Liver (tissue), 9 donors: ENCODE results near the gene STIM2. TPM values are rescaled to one million over a fixed set of nuclear protein-coding genes. Genes with fewer than 3 reads are reported as not detected.
A peak's percentile ranks its signal among the peaks of the same experiment; 100 is the strongest.

Experiments
- DNase-seq: peaks from one replicate; pipeline ENCODE4 v3.0.0-alpha.2; 2017; ENCODE audit warnings: low spot score
- H3K27ac ChIP-seq, 2 donors: one replicate each; pipeline ENCODE4 v1.7.0; 2013; ENCODE audit warnings: inconsistent platforms in 2 of 2, low read length in 2 of 2, control low read depth in 1 of 2, low read depth in 1 of 2, mild to moderate bottlenecking in 1 of 2
- H3K27me3 ChIP-seq, 4 donors: one replicate each; pipeline versions ENCODE4 v1.6.1 to v1.7.0; 2013; ENCODE audit warnings: low read length in 3 of 4, inconsistent platforms in 1 of 4, mild to moderate bottlenecking in 1 of 4, moderate library complexity in 1 of 4; ENCODE audit not compliant: control insufficient read depth in 4 of 4, insufficient read depth in 4 of 4
- H3K36me3 ChIP-seq, 4 donors: one replicate each; pipeline versions ENCODE4 v1.6.1 to v1.7.0; 2013; ENCODE audit warnings: low read length in 3 of 4, mild to moderate bottlenecking in 3 of 4, low read depth in 1 of 4, moderate library complexity in 1 of 4; ENCODE audit not compliant: control insufficient read depth in 4 of 4, insufficient read depth in 3 of 4
- H3K4me1 ChIP-seq, 4 donors: one replicate each; pipeline versions ENCODE4 v1.6.1 to v1.7.0; 2013; ENCODE audit warnings: low read length in 3 of 4, mild to moderate bottlenecking in 3 of 4, moderate library complexity in 1 of 4; ENCODE audit not compliant: control insufficient read depth in 4 of 4, insufficient read depth in 4 of 4
- H3K4me3 ChIP-seq, 3 donors: one replicate each; pipeline versions ENCODE4 v1.6.1 to v1.7.0; 2013; ENCODE audit warnings: low read length in 3 of 3, control low read depth in 1 of 3, low read depth in 1 of 3, mild to moderate bottlenecking in 1 of 3
- H3K9ac ChIP-seq, 2 donors: one replicate each; pipeline ENCODE4 v1.7.0; 2013; ENCODE audit warnings: low read length in 2 of 2, mild to moderate bottlenecking in 2 of 2, moderate library complexity in 2 of 2, control low read depth in 1 of 2, low read depth in 1 of 2
- H3K9me3 ChIP-seq, 4 donors: one replicate each; pipeline versions ENCODE4 v1.6.1 to v1.7.0; 2013; ENCODE audit warnings: low read length in 3 of 4; ENCODE audit not compliant: control insufficient read depth in 4 of 4
- ATF3 ChIP-seq: IDR thresholded peaks from 2 replicates; pipeline ENCODE4 v1.6.1; 2016; ENCODE audit warnings: antibody characterized with exemption
- EGR1 ChIP-seq, 2 donors: IDR thresholded peaks; 2 replicates each; pipeline ENCODE4 v1.6.1; 2016 to 2018; ENCODE audit warnings: antibody characterized with exemption in 2 of 2, low read depth in 2 of 2
- FOXA1 ChIP-seq: IDR thresholded peaks from 2 replicates; pipeline ENCODE4 v1.6.1; 2016; ENCODE audit warnings: antibody characterized with exemption
- GABPA ChIP-seq, 2 donors: IDR thresholded peaks in 1 of 2; conservative IDR thresholded peaks in 1 of 2; 2 replicates each; pipeline ENCODE4 v1.6.1; 2016; ENCODE audit warnings: antibody characterized with exemption in 2 of 2, mild to moderate bottlenecking in 1 of 2, moderate library complexity in 1 of 2
- HNF4A ChIP-seq, 2 donors: conservative IDR thresholded peaks; 2 replicates each; pipeline ENCODE4 v1.6.1; 2016; ENCODE audit warnings: antibody characterized with exemption in 2 of 2, mild to moderate bottlenecking in 2 of 2
- JUND ChIP-seq, 2 donors: IDR thresholded peaks; 2 replicates each; pipeline ENCODE4 v1.6.1; 2016; ENCODE audit warnings: antibody characterized with exemption in 2 of 2
- MAX ChIP-seq: IDR thresholded peaks from 2 replicates; pipeline ENCODE4 v1.6.1; 2016; ENCODE audit warnings: antibody characterized with exemption
- NR2F2 ChIP-seq: IDR thresholded peaks from 2 replicates; pipeline ENCODE4 v1.6.1; 2016; ENCODE audit warnings: antibody characterized with exemption
- RAD21 ChIP-seq, 2 donors: IDR thresholded peaks; 2 replicates each; pipeline ENCODE4 v1.6.1; 2016; ENCODE audit warnings: antibody characterized with exemption in 2 of 2, mild to moderate bottlenecking in 2 of 2
- REST ChIP-seq: IDR thresholded peaks from 2 replicates; pipeline ENCODE4 v1.6.1; 2016; ENCODE audit warnings: antibody characterized with exemption, mild to moderate bottlenecking
- RXRA ChIP-seq, 2 donors: IDR thresholded peaks; 2 replicates each; pipeline ENCODE4 v1.6.1; 2017 to 2018; ENCODE audit warnings: antibody characterized with exemption in 2 of 2, mild to moderate bottlenecking in 1 of 2
- SP1 ChIP-seq: IDR thresholded peaks from 2 replicates; pipeline ENCODE4 v1.6.1; 2018; ENCODE audit warnings: antibody characterized with exemption, mild to moderate bottlenecking
- TAF1 ChIP-seq: conservative IDR thresholded peaks from 2 replicates; pipeline ENCODE4 v1.6.1; 2016; ENCODE audit warnings: antibody characterized with exemption, mild to moderate bottlenecking
- YY1 ChIP-seq: IDR thresholded peaks from 2 replicates; pipeline ENCODE4 v1.6.1; 2016; ENCODE audit warnings: antibody characterized with exemption, mild to moderate bottlenecking
- ZBTB33 ChIP-seq: IDR thresholded peaks from 2 replicates; pipeline ENCODE4 v1.6.1; 2016; ENCODE audit warnings: antibody characterized with exemption
- WGBS: extraction: QIAGEN DNeasy Blood & Tissue Kit; methylation state at CpG from one replicate; pipeline ENCODE4 v1.1.7; 2013; 5-methylcytosine and 5-hydroxymethylcytosine counted together
- polyA plus RNA-seq, 2 donors: library from polyadenylated mRNA; stranded (reverse) in 1 of 2; unstranded in 1 of 2; fragments of 200-250 nt in 1 of 2; fragments of >200 nt in 1 of 2; fragmentation: Nextera tagmentation in 1 of 2; extraction: Ambion mirVana in 1 of 2; gene quantifications; one replicate each; pipeline versions ENCODE4 v1.2.1 to v1.2.3, GENCODE V29; 2013 to 2015
- total RNA-seq, 2 donors: library from RNA; depleted of rRNA; stranded (reverse); fragments of >200 nt; gene quantifications; one replicate each; pipeline ENCODE4 v1.2.3, GENCODE V29; 2014
- donor health status: healthy.
- donor health status: healthy.
- donor health status: healthy.
- donor health status: healthy.
- donor health status: healthy.

STIM2 gene
- total and polyA plus RNA-seq, 4 donors = 5.4 to 11.1 (median 6.9) TPM

GRCh38 chr4:27042411-27042810, 181.8 kb downstream of the STIM2 start:
- H3K9ac ChIP-seq = no peak overlapping the region
- no peak for DNase-seq
- H3K4me1 ChIP-seq = peaks cover 0 to 24% (median 17%) of the 10 kb centered on the region in 4 donors
- no peak overlapping the region for H3K27ac ChIP-seq
- no peaks in the 10 kb centered on the region for H3K36me3 ChIP-seq
- peaks cover 0 to 3% (median 0%) of the 10 kb centered on the region in 4 donors for H3K9me3 ChIP-seq
- no peaks in the 10 kb centered on the region for H3K27me3 ChIP-seq
- TF ChIP-seq RXRA (IDR thresholded peaks at IDR 0.05) = peak; percentile 49 to 58
- TF ChIP-seq MAX = no peak
- peak; percentile 47 to 50 for TF ChIP-seq HNF4A (conservative IDR thresholded peaks at IDR 0.05)
- TF ChIP-seq JUND (IDR thresholded peaks at IDR 0.05) = no peak
- no peak for TF ChIP-seq GABPA (IDR thresholded peaks at IDR 0.05 in 1 of 2, conservative IDR thresholded peaks at IDR 0.05 in 1 of 2)
- no peak for TF ChIP-seq TAF1
- TF ChIP-seq RAD21 (IDR thresholded peaks at IDR 0.05) = no peak
- no peak for TF ChIP-seq NR2F2
- no peak for TF ChIP-seq EGR1 (IDR thresholded peaks at IDR 0.05; ENCODE audit: low read depth in 2 of 2)
- TF ChIP-seq REST = no peak
- no peak for TF ChIP-seq ATF3
- TF ChIP-seq FOXA1 = no peak
- H3K4me3 ChIP-seq = no peak overlapping the region
- WGBS = 92% methylated on average over 2 of the region's 2 CpGs

- Histone ChIP-seq H3K9me3 (peaks cover 0 to 3% (median 0%) of the 10 kb centered on the region in 4 donors), H3K36me3 (no peaks in the 10 kb centered on the region), H3K9ac (no peak overlapping the region), H3K4me1 (peaks cover 0 to 25% (median 17%) of the 10 kb centered on the region in 4 donors), H3K4me3 (no peak overlapping the region), H3K27ac (no peak overlapping the region), H3K27me3 (no peaks in the 10 kb centered on the region)
- peak; percentile 49 for TF ChIP-seq YY1
- no peak for TF ChIP-seq MAX
- peak; percentile 49 to 72 for TF ChIP-seq HNF4A (conservative IDR thresholded peaks at IDR 0.05)
- TF ChIP-seq JUND (IDR thresholded peaks at IDR 0.05) = no peak
- TF ChIP-seq SP1 = no peak
- peak in 1 of 2 donors; percentile 64 for TF ChIP-seq RXRA (IDR thresholded peaks at IDR 0.05)
- DNase-seq = no peak
- WGBS = 36% methylated on average over 1 of the region's 1 CpG
Measured at GRCh38 chr4:27043200-27043599, 182.6 kb downstream of the STIM2 start.

GRCh38 chr4:27046851-27047250, 186.2 kb downstream of the STIM2 start:
- DNase-seq = no peak
- Histone ChIP-seq H3K27ac (no peak overlapping the region), H3K9me3 (peaks cover 0 to 3% (median 0%) of the 10 kb centered on the region in 4 donors), H3K4me3 (no peak overlapping the region), H3K36me3 (no peaks in the 10 kb centered on the region), H3K4me1 (peaks cover 0 to 30% (median 19%) of the 10 kb centered on the region in 4 donors), H3K9ac (no peak overlapping the region), H3K27me3 (peaks cover 0 to 6% (median 0%) of the 10 kb centered on the region in 4 donors)
- WGBS = 18% methylated on average over 1 of the region's 1 CpG
- TF ChIP-seq YY1 (no peak), MAX (no peak), HNF4A (conservative IDR thresholded peaks at IDR 0.05) (peak in 1 of 2 donors; percentile 6), ZBTB33 (no peak), RXRA (IDR thresholded peaks at IDR 0.05) (peak in 1 of 2 donors; percentile 36)
